LHCN-M2 (cell line): Measurements from ENCODE around the gene OR2T27. TPM values are rescaled to one million over a fixed set of nuclear protein-coding genes. Genes with fewer than 3 reads are reported as not detected.
"Not testable (repeated sequence)": the region's sequence is repeated elsewhere in the genome, so short reads cannot be mapped to it uniquely, and the experiment has no call there.

Source experiments
- DNase-seq: peaks from one replicate; pipeline ENCODE4 v3.0.0-alpha.2; 2012; ENCODE audit warnings: low read depth
- total RNA-seq: library from RNA; depleted of rRNA; stranded (reverse); fragments of >200 nt; gene quantifications from 2 replicates; pipeline ENCODE4 v1.2.3, GENCODE V29; 2014; rRNA removed

The OR2T27 gene
- total RNA-seq, 1 experiment from 2014 or later: not detected

DNA sequence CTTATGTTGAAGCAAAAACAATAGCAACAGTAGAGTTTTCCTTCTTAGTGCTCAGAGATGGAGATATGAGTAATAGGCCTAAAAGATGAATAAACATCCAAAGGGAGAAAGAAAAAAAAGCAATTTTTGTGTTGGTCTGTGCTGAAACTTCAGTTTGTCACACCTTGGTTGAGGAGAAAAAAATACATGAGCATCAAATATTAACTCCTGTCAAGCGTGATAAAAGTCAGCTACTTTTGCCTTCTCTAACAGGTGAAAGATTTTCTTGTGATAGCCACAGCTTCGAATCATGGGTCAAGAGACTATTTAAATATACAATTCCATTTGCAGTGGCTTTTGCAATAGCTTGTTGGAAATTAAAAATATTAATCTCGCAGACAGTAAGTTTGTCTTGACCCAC is 14.4 kb downstream of the OR2T27 start:
- DNase-seq: not testable (repeated sequence)

DNA sequence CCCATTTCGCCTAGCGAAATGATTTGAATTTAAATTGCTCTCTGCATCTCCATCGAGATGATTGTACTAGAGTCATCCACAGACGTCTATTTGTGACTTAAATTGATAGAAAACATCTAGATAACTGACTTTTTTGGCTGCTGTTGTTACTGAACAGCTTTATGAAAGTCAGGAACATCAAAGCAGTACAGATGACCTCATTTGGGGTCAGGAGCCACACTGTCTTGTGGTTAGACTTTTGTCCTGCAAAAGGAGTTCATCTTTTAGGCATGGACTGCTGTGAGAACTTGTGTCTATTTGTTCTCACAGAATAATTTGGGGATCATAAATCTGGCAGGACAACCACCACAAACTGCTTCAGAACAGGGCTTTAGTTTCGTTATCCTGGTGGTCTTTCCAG is 15.7 kb downstream of the OR2T27 start:
- not testable (repeated sequence) for DNase-seq

DNA sequence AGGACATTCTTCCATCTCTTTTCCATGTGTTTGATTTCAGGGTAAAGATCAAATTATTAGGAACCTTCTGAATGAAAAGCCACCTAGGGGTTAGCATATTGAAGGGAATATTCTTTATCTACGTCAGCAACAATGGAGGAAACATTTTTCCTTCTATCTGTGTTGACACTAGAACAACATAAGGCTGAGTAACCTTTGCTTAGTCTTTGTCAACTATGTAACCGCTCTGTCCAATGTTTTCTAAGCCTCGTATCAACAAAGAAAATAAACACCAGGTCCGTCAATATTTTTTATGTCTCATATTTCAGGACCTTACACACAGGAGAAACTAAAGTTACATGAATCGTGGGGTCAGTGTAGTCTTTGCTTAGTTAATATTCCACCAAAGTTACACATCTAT is 18.7 kb downstream of the OR2T27 start:
- DNase-seq: not testable (repeated sequence)

DNA sequence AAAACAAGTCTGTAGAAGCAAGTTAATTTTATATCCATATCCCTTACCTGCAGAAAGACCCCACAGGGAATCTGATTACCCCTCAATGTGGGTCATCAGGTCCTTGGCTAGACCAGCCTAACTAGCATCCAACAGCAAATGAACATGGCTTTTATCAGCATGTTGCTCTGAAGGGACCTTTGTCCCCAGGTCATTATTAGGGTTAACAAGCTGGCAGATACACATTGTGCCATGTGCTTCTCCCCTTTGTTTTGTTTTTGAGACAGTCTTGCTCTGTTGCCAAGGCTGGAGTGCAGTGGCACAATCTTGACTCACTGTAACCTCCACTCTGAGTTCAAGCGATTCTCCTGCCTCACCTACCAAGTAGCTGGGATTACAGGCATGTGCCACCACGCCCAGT is 20.3 kb downstream of the OR2T27 start, which contains the start of gene OR2T11:
Gene OR2T11, minus strand, starts transcription at position 101 of the 400 bp plus-strand sequence. CDS start 7,963 bp downstream, outside the sequence.
- not testable (repeated sequence) for DNase-seq

DNA sequence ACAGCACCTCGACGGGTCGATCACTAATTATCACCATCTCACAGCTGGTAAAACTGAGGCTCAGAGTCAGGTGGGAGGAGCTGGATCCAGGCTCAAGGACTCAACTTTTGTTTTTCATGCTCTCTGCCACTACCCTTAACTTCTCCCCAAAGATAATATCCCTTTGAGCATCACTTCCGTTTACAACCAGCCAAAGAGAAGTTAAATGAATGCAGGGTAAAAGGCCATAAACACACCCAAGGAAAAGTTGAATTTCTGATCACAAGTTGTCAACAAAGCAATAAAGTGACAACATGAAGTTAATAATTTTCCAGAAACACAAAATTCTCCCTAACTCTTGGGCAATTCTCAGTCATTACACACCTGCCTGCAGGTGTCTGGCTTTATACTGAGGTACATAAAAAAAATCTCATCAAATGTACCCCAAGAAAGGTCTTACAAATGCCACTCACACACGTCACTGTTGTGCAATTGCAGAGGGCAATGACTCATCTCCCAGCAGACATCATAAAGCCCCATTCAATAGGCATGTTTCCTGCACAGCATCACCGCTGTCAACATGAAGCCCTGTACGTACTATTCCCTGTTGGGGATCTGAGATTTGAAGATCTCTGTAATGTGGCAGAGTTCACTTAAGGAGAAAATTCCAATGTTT is 23.8 kb downstream of the OR2T27 start:
- DNase-seq: no peak

DNA sequence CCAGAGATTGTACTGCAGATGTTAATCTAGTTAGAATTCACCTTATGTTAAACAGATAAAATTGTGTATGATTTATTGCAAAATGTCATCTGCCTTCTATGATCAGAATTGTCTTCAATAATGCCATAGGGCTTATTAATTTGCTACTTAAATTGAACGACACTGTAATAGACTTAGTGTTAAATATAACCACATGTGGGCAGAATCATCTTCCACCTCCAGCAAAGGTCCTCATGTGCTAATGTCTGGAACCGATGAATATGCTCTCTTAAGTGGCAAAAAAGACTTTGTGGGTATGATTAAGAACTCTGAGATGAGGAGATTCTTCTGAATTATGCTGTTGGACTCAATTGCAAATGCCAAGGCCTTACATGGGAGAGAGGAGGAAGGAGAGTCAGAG is 24.8 kb downstream of the OR2T27 start:
- DNase-seq: no peak

DNA sequence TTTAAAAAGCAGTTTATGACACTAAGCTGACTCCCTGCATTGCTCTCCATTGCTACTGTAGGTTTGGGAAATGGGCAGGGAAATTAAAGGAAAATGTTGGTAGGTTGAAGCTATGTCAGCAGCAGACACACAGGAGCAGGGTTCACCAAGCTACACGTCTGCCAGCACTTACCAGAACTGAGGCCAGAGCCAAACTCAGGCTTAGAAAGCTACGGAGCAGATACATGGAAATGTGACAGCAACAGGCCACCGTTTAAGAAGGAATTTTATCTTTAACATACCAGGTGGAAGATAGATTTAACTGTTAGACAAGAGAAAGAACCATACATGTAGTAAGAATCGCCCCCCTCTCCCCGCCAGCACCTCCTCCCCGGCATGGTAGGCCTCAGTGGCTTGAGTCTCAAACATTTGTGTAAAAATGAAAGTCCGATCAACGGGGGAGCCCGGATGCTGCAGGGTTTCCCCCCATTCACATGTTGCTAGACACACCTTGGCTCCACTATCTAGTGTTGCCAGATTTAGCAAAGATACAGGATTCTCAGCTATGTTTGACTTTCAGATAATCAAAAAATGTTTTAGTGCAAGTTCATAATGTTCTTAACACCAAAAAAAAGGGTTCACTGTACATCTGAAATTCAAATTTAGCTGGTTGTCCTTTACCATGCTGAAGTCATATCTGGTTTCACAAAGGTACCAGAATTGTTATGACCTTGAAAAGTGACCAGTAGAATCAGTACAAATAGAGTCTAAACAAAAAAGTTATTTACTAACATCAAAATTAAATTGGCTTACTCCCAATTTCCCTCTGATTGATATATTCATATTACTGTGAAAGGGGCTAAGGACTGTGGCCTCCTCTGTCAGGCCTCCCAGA is 27.1 kb downstream of the OR2T27 start:
- no peak for DNase-seq

DNA sequence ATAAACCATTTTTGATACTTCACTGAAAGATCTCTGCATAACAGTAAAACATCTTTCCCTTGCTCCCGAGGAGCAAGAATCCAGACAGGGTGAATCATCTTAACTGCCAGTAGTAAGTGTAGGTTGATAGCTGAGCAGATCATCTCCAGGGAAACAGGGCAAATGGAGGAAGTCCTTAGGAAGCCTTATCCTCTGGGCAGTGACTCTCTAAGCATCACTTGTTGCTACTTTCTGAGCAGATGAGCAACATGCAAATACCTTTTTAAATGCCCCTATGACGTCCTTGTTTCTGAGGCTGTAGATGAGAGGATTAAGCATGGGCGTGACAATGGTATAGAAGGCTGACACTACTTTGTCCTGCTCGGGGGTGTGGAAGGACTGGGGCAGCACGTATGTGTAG is 29.4 kb downstream of the OR2T27 start:
- no peak for DNase-seq

DNA sequence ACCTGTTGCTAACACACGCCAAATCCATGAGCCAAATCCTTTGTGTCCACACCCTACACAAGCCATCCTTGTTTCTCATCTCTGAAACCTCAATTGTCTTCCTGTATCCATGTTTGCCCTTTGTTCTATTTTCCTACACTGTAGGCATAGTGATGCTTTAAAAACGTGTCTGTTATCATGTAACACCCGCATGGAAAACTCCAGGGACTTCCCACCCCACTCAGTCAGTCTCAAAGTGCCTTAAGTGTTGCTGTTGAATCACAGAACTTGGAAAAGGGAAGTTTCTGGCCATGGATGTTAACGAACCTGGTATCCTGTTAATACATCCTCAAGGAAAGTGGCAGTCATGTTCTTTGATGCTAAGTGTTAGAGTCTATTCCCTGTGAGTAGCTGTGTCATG is 30.2 kb downstream of the OR2T27 start:
- no peak for DNase-seq

DNA sequence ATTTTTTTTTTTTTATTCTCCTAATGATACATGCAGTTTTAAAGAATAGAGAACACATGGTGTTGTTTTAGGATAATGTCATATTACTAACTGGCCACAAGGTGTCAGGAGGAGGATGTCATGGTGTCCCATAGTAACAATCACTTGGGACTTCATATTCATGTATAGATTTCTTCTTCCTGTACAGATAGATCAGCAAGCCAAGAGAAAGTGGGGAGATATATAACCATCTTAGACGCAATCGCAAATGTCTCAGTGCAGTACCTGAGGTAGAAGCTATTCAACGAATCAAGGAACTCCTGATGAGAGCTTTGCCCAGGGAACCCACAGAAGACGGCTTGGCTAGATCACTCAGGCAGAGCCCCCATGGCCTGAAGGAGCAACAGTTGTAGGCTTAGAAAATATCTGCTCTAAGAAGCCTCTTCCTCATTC is 32.7 kb downstream of the OR2T27 start:
- DNase-seq: peak; percentile 23

DNA sequence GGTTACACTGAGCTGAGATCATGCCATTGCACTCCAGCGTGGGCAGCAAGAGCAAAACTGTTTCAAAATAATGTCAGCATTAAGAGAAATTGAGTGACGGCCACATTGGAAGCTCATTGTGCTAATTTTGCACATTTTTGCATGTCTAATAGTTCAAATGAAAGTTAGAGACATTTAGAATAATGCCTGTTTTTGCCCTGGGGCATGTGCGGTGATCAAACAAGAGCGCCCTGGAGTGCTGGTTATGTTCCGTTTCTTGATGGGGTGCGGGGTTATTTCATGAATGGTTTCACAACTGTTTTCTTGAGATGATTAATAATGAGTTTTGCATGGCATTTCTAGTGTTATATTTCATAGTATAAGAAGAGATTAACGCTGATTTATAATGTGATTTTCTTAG is 33.6 kb downstream of the OR2T27 start:
- DNase-seq: no peak

DNA sequence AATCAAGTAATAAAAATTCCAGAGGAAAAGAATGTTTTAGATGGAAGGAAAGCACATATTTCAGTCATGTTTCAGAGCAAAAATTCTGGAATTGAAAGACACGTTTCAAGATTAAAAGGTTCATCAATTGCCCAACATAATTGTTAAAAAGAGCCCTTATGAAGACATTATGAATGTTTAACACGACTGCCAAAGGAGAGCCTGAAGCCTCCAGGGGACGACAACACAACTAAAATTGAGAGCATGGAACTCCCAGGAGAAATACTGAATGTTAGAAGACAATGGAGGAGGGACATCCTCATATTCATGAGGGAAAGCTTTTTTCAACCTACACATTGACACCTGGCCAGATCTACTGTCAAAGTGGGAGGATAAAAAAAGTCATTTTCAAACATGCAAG is 36.5 kb downstream of the OR2T27 start:
- peak; percentile 49 for DNase-seq

DNA sequence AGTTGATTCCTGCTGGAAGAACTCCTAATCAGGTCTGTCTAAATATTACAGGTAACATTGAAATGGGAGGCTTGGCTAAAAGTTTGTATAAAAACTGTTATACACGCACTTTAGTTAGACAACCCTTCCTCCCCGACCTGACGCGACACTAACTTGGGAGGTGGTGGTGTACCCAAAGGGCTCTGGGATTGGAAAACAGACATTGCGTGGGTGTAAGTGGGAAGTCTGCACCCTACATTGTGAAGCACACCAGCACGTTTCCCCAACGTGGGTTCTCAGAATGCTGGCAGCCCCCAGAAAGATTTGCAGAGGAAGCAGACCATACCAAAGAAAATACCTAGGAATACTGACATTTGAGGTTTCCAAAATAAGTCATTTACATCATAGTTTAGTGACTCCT is 37.2 kb downstream of the OR2T27 start:
- no peak for DNase-seq

DNA sequence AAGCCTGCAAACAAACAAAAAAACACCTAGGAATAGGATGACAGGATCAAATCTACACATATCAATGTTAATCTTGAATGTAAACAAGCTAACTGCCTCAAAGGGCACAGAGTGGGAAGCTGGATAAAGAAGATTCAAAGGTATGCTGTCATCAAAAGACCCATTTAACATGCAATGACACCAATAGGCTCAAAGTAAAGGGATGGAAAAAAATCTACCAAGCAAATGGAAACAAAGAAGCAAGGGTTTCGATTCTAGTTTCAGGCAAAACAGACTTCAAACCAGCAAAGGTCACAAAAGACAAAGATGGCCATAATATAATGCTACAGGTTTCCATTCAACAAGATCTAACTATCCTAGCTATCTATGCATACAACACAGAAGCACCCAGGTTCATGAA is 41.6 kb downstream of the OR2T27 start:
- no peak for DNase-seq

DNA sequence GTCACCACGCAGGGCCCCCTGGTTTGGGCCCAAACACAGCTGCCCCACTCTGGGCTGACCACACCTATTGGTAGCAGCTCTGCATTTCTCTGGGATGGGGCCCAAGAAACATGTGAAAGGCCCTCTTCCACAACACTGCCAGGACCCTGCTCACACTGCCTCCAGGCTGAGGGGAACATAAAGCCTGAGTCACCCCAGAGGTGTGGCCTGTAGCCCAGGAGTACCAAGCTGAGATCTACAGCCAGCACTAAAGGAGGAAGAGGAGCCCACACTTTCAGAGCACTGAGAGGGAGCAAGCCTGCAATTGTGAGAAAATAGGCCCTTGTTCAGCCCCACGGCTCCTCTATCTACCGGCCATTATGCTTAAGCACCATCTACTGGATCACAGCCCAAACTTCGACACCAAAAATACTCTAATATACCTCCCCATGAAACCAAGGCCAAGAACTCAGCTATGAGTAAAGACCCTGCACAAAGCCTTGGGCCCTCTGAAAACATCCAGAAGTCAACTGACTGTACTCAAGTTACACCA is 43.4 kb downstream of the OR2T27 start:
- DNase-seq: no peak

DNA sequence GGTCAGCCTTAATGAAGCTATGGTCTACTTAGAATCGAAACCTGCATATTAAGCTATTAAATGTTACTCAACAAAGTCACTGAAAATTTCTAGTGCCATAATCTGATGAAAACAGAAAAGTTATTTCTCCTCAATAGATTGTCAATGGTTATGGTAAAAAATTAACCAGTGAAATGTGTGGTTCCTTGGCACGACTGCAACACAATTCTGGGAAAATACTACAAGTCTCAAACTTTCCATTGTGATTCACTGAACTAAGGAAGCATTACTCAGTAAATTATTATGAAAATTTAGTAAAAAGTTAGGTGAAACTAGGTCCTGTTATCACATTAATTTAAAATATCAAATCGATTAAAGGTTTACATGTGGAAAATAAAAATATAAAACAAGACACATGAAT is 45.0 kb downstream of the OR2T27 start:
- no peak for DNase-seq

Other genes with a start within 250 kb of the OR2T27 start
- not detected in 2 replicates for gene OR2T2, start 209.9 kb downstream of the OR2T27 start, total RNA-seq
- gene OR2T3, start 182.2 kb downstream of the OR2T27 start, total RNA-seq: not detected in 2 replicates
- not detected in 2 replicates for gene OR2T5, start 166.9 kb downstream of the OR2T27 start, total RNA-seq
- gene OR2G6, start 147.5 kb downstream of the OR2T27 start, total RNA-seq: not detected in 2 replicates
- gene OR2T29, start 92.8 kb downstream of the OR2T27 start, total RNA-seq: not detected in 2 replicates
- not detected in 2 replicates for gene OR2T34, start 80.8 kb downstream of the OR2T27 start, total RNA-seq
- gene OR2T10, start 57.8 kb downstream of the OR2T27 start, total RNA-seq: not detected in 2 replicates
- not detected in 2 replicates for gene OR2T11, start 20.4 kb downstream of the OR2T27 start, total RNA-seq
- gene OR2T35, start 10.2 kb downstream of the OR2T27 start, total RNA-seq: not detected in 2 replicates
- gene OR14I1, start 47.2 kb upstream of the OR2T27 start, total RNA-seq: not detected in 2 replicates
- gene LYPD8, start 100.2 kb upstream of the OR2T27 start, total RNA-seq: not detected in 2 replicates
- 18.0 and 24.3 TPM in 2 replicates for gene SH3BP5L, start 170.4 kb upstream of the OR2T27 start, total RNA-seq
- gene ZNF672, start 182.7 kb upstream of the OR2T27 start, total RNA-seq: 24.6 and 28.4 TPM in 2 replicates
- gene ZNF692, start 203.6 kb upstream of the OR2T27 start, total RNA-seq: 44.6 and 44.8 TPM in 2 replicates